Measurements from ENCODE around the gene DEPDC7. TPM values are rescaled to one million over a fixed set of nuclear protein-coding genes. Genes with fewer than 3 reads are reported as not detected.

DEPDC7 gene
- polyA plus RNA-seq, 1 experiment = 17.8 TPM

DNA sequence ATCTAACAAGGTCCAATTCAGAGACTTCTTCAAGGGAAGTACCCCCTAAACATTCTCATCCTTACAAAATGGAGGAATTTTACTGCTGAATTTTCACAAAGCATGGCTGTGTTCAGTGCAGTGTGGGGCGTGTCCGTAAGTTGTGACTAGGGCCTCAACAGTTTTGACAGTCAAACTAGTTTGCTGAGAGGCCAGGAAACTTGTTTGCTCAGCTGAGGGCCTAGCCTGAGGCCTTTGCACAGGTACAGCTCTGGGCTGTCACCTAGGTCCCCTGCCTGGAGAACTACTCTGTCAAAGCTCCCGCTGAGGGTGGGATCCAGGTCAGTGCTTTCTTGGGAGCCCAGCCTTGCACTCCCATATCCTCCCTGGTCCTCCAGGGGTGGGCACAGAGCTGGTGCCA, 51.6 kb downstream of the DEPDC7 start:
- CTCF ChIA-PET = interaction anchor here (1.5 to 7.1 kb wide), 5 partner anchors 11 to 258 kb away, joined by 3 to 110 read pairs (median 29); no protein-coding TSS in a partner anchor
- Histone ChIP-seq H3K4me3 (ENCODE audit: low read depth, low read length) (no peak overlapping the region), H3K27me3 (ENCODE audit: control insufficient read depth, insufficient read depth, low read length) (no peaks in the 10 kb centered on the region), H3K27ac (ENCODE audit: low read depth, low read length) (no peak overlapping the region), H3K9me3 (ENCODE audit: control insufficient read depth, insufficient read depth, low read length) (no peaks in the 10 kb centered on the region; the same call in 1 of the 2 replicates)
- DNase-seq (ENCODE audit: low read depth, low spot score) = no peak
- TF ChIP-seq, protein P1, sequence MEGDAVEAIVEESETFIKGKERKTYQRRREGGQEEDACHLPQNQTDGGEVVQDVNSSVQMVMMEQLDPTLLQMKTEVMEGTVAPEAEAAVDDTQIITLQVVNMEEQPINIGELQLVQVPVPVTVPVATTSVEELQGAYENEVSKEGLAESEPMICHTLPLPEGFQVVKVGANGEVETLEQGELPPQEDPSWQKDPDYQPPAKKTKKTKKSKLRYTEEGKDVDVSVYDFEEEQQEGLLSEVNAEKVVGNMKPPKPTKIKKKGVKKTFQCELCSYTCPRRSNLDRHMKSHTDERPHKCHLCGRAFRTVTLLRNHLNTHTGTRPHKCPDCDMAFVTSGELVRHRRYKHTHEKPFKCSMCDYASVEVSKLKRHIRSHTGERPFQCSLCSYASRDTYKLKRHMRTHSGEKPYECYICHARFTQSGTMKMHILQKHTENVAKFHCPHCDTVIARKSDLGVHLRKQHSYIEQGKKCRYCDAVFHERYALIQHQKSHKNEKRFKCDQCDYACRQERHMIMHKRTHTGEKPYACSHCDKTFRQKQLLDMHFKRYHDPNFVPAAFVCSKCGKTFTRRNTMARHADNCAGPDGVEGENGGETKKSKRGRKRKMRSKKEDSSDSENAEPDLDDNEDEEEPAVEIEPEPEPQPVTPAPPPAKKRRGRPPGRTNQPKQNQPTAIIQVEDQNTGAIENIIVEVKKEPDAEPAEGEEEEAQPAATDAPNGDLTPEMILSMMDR (IDR thresholded peaks at IDR 0.05; ENCODE audit: low read depth, low read length) = no peak
- POLR2A ChIA-PET = no interaction called here

DNA sequence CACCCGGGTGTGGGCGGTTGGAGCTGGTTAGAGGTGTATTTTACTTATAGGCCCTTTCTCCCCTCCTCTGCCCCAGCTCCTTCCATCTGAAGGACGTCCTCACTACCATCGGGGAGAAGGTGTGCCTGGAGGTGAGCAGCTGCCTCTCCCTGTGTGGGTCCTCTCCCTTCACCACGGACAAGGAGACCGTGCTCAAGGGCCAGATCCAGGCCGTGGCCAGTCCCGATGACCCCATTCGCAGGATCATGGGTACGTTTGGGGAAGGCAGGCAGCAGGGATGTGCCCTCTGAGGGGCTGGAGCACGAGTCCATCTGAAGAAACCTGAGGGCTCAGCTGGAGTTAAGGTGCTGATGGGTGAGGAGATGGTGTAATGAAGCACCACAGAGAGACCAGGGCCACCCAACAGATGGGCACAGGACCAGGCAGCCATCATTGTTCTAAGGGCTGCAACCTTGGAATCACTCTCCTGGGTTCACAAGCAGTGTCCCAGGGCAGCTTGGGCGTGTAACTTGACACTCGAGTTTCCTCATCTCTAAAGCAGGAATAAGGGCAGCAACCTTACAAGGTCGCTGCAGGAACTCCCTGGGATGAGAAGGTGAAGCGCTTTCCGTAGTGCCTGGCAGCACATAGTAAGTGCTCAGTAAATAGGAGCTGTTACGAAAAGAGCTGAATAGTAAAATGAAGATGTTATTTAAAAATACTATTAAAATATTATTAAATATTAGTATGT, 53.1 kb downstream of the DEPDC7 start:
- no peaks in the 10 kb centered on the region for H3K27me3 ChIP-seq (ENCODE audit: control insufficient read depth, insufficient read depth, low read length)
- ChIA-PET CTCF (interaction anchor here (1.0 to 7.1 kb wide), 4 partner anchors 100 to 260 kb away, joined by 3 to 57 read pairs (median 5); no protein-coding TSS in a partner anchor), POLR2A (no interaction called here)
- H3K9me3 ChIP-seq (ENCODE audit: control insufficient read depth, insufficient read depth, low read length) = no peaks in the 10 kb centered on the region; the same call in 1 of the 2 replicates
- TF ChIP-seq, protein P1 (IDR thresholded peaks at IDR 0.05; ENCODE audit: low read depth, low read length) = no peak
- H3K27ac ChIP-seq (ENCODE audit: low read depth, low read length) = no peak overlapping the region
- no peak overlapping the region for H3K4me3 ChIP-seq (ENCODE audit: low read depth, low read length)
- no peak for DNase-seq (ENCODE audit: low read depth, low spot score)

DNA sequence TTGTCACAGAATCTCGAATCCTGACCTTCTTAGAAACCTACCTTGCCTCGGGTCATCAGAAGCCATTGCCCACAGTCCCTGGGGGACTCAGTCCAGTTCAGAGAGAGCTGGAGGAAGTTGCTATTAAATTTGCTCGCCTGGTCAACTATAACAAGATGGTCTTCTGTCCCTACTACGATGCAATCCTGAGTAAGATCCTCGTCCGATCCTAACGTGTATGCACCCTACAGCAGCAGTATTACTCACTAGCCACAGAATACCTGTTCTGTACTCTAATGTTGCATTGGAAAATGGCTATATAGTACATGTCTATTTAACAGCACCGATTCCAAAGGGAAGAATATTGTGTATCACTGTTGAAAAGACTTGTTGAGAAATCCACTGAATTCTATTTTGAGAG, 56.8 kb downstream of the DEPDC7 start:
- TF ChIP-seq, protein P1 (IDR thresholded peaks at IDR 0.05; ENCODE audit: low read depth, low read length) = no peak
- ChIA-PET POLR2A (no interaction called here), CTCF (no interaction called here)
- Histone ChIP-seq H3K4me3 (ENCODE audit: low read depth, low read length) (no peak overlapping the region), H3K27me3 (ENCODE audit: control insufficient read depth, insufficient read depth, low read length) (no peaks in the 10 kb centered on the region), H3K27ac (ENCODE audit: low read depth, low read length) (no peak overlapping the region), H3K9me3 (ENCODE audit: control insufficient read depth, insufficient read depth, low read length) (no peaks in the 10 kb centered on the region; the same call in 1 of the 2 replicates)
- no peak for DNase-seq (ENCODE audit: low read depth, low spot score)

Small RNAs within 50 kb of the gene (small RNA-seq; reads per million reads assigned to genes)
- gene RF00019 (ENCODE audit: insufficient read length, low read depth) = not detected

Other genes with a start within 250 kb of the DEPDC7 start
- gene CCDC73, start 221.2 kb upstream of the DEPDC7 start, polyA plus RNA-seq (2011; rRNA removed) = not detected in 2 replicates
- gene PRRG4, start 186.0 kb upstream of the DEPDC7 start, polyA plus RNA-seq (2011; rRNA removed) = not detected in 2 replicates
- gene QSER1, start 123.1 kb upstream of the DEPDC7 start, polyA plus RNA-seq (2011; rRNA removed) = 14.6 and 16.4 TPM in 2 replicates
- 18.7 and 21.4 TPM in 2 replicates for gene TCP11L1, start 23.7 kb downstream of the DEPDC7 start, polyA plus RNA-seq (2011; rRNA removed)
- 29.9 and 38.6 TPM in 2 replicates for gene CSTF3, start 145.6 kb downstream of the DEPDC7 start, polyA plus RNA-seq (2011; rRNA removed)
- 26.1 and 30.7 TPM in 2 replicates for gene HIPK3, start 241.5 kb downstream of the DEPDC7 start, polyA plus RNA-seq (2011; rRNA removed)